Measurements from ENCODE around the gene AKAP10. TPM values are rescaled to one million over a fixed set of nuclear protein-coding genes. Genes with fewer than 3 reads are reported as not detected.

The AKAP10 gene
- total RNA-seq, 4 donors from 2014 or later, result 24.5 to 46.6 (median 36.4) TPM

GRCh38 chr17:19867329-19868078 lies 110.1 kb downstream of the AKAP10 start, which contains the start of gene ULK2:
ULK2 (minus strand) TSS chr17:19867936; CDS start chr17:19867417, 519 bp downstream.
- no peak for TF ChIP-seq CTCF (IDR thresholded peaks at IDR 0.05; ENCODE audit: low read depth)

GRCh38 chr17:19867079-19867328 lies 110.6 kb downstream of the AKAP10 start:
- TF ChIP-seq CTCF (IDR thresholded peaks at IDR 0.05; ENCODE audit: low read depth), result no peak

GRCh38 chr17:19865021-19865420 lies 112.6 kb downstream of the AKAP10 start:
- TF ChIP-seq CTCF (IDR thresholded peaks at IDR 0.05; ENCODE audit: low read depth), result no peak

- no peak for TF ChIP-seq CTCF (IDR thresholded peaks at IDR 0.05; ENCODE audit: low read depth)
Measured at GRCh38 chr17:19857640-19858039, 120.0 kb downstream of the AKAP10 start.

Small RNA genes lying within 50 kb of the gene (small RNA-seq; reads per million reads assigned to genes)
- not detected for gene AC015726.2

Other genes starting within 250 kb of the AKAP10 start
- 1 to 10 TPM in 3 of 4 donors, not detected in 1; 1.1 to 3.4 (median 2.4) TPM for gene ALDH3A1, start 229.5 kb downstream of the AKAP10 start, total RNA-seq
- 10 to 100 TPM; 24.0 to 32.8 (median 30.5) TPM for gene ULK2, start 109.9 kb downstream of the AKAP10 start, total RNA-seq
- 10 to 100 TPM; 44.5 to 87.9 (median 70.0) TPM for gene SPECC1, start 31.5 kb upstream of the AKAP10 start, total RNA-seq